ENCODE data around the gene LRIT1.
"Not testable (repeated sequence)": the region's sequence is repeated elsewhere in the genome, so short reads cannot be mapped to it uniquely, and the experiment has no call there.

LRIT1 gene

GRCh38 chr10:84241185-84241790 is at the start of gene LRIT1:
Gene LRIT1 (minus strand): TSS chr10:84241546. CDS start chr10:84241439, 107 bp downstream.
- no peak for DNase-seq

GRCh38 chr10:84290235-84290634 is 48.9 kb upstream of the LRIT1 start:
- DNase-seq: no peak

GRCh38 chr10:84289521-84290200 is 48.3 kb upstream of the LRIT1 start:
- DNase-seq: no peak

GRCh38 chr10:84288151-84288550 is 46.8 kb upstream of the LRIT1 start:
- no peak for DNase-seq

- no peak for DNase-seq
Observed at GRCh38 chr10:84286695-84287094, 45.3 kb upstream of the LRIT1 start.

- DNase-seq: not testable (repeated sequence)
Observed at GRCh38 chr10:84279876-84280475, 38.6 kb upstream of the LRIT1 start.

GRCh38 chr10:84270708-84271107 is 29.4 kb upstream of the LRIT1 start:
- no peak for DNase-seq

GRCh38 chr10:84269773-84270172 is 28.4 kb upstream of the LRIT1 start:
- no peak for DNase-seq

GRCh38 chr10:84269162-84269561 is 27.8 kb upstream of the LRIT1 start:
- DNase-seq: no peak

- peak; percentile 73 for DNase-seq
Observed at GRCh38 chr10:84267503-84268126, 26.3 kb upstream of the LRIT1 start.

GRCh38 chr10:84265418-84265817 is 24.1 kb upstream of the LRIT1 start:
- DNase-seq: no peak

- DNase-seq: peak; percentile 83
Observed at GRCh38 chr10:84264611-84265141, 23.3 kb upstream of the LRIT1 start.

- peak; percentile 41 for DNase-seq
Observed at GRCh38 chr10:84263716-84264115, 22.4 kb upstream of the LRIT1 start.

- DNase-seq: peak; percentile 32
Observed at GRCh38 chr10:84262190-84262956, 21.0 kb upstream of the LRIT1 start.

GRCh38 chr10:84261236-84261915 is 20.0 kb upstream of the LRIT1 start:
- DNase-seq: peak; percentile 38

GRCh38 chr10:84258034-84258695 is 16.8 kb upstream of the LRIT1 start:
- DNase-seq: peak; percentile 73

- no peak for DNase-seq
Observed at GRCh38 chr10:84257343-84258020, 16.1 kb upstream of the LRIT1 start.

GRCh38 chr10:84256510-84257342 is 15.4 kb upstream of the LRIT1 start:
- DNase-seq: peak; percentile 82

- DNase-seq: peak; percentile 38
Observed at GRCh38 chr10:84254552-84255478, 13.5 kb upstream of the LRIT1 start.
